Colon (tissue), 2 donors: Measurements from ENCODE around the gene BCL2L12.

Experiments
- FAIRE-seq: peaks from 2 replicates; lab custom pipeline; 2012; peaks lifted over from hg19 to GRCh38; lab: Jason Lieb, UNC
- donor health status: control.
- donor health status: control.

BCL2L12 gene

GRCh38 chr19:49685845-49686332, 20.2 kb downstream of the BCL2L12 start:
- no peak for FAIRE-seq

- FAIRE-seq = no peak
Observed at GRCh38 chr19:49686503-49687088, 20.9 kb downstream of the BCL2L12 start.

GRCh38 chr19:49687150-49687549, 21.4 kb downstream of the BCL2L12 start:
- FAIRE-seq = no peak

GRCh38 chr19:49687566-49688316, 22.0 kb downstream of the BCL2L12 start:
- no peak for FAIRE-seq

- no peak for FAIRE-seq
Observed at GRCh38 chr19:49688531-49689132, 22.9 kb downstream of the BCL2L12 start.

GRCh38 chr19:49689133-49690078, 23.7 kb downstream of the BCL2L12 start, which contains the start of gene ADM5:
Gene ADM5, plus strand, starts transcription at chr19:49689594. Its CDS starts 244 bp downstream, at chr19:49689838.
- no peak for FAIRE-seq

- no peak for FAIRE-seq
Observed at GRCh38 chr19:49690079-49690655, 24.4 kb downstream of the BCL2L12 start.

GRCh38 chr19:49690656-49691242, 25.0 kb downstream of the BCL2L12 start, which contains the start of gene CPT1C:
Gene CPT1C, plus strand, starts transcription at chr19:49691116. Its CDS starts 1,137 bp downstream, at chr19:49692253.
- FAIRE-seq = no peak

GRCh38 chr19:49691243-49692146, 25.8 kb downstream of the BCL2L12 start:
- no peak for FAIRE-seq

GRCh38 chr19:49692147-49692506, 26.4 kb downstream of the BCL2L12 start:
- no peak for FAIRE-seq

GRCh38 chr19:49696115-49696514, 30.4 kb downstream of the BCL2L12 start:
- no peak for FAIRE-seq

- no peak for FAIRE-seq
Observed at GRCh38 chr19:49696865-49697264, 31.1 kb downstream of the BCL2L12 start.

GRCh38 chr19:49699364-49699763, 33.6 kb downstream of the BCL2L12 start:
- no peak for FAIRE-seq

- no peak for FAIRE-seq
Observed at GRCh38 chr19:49700563-49700962, 34.8 kb downstream of the BCL2L12 start.

GRCh38 chr19:49701271-49701786, 35.6 kb downstream of the BCL2L12 start:
- FAIRE-seq = no peak

- FAIRE-seq = no peak
Observed at GRCh38 chr19:49704888-49705642, 39.3 kb downstream of the BCL2L12 start.

GRCh38 chr19:49705919-49706318, 40.2 kb downstream of the BCL2L12 start:
- FAIRE-seq = no peak

- no peak for FAIRE-seq
Observed at GRCh38 chr19:49710372-49710951, 44.7 kb downstream of the BCL2L12 start.

- FAIRE-seq = no peak
Observed at GRCh38 chr19:49712397-49712859, 46.7 kb downstream of the BCL2L12 start.
